Colonic mucosa (tissue), 4 donors: ENCODE measurements around the gene AP3B1. TPM values are rescaled to one million over a fixed set of nuclear protein-coding genes. Genes with fewer than 3 reads are reported as not detected.

Source experiments
- DNase-seq: peaks from one replicate; pipeline ENCODE4 v3.0.0-alpha.2; 2020
- H3K27ac ChIP-seq: fragments of 200-600 bp; one replicate; pipeline ENCODE4 v1.8.0; 2021
- H3K27me3 ChIP-seq: fragments of 200-600 bp; one replicate; pipeline ENCODE4 v1.8.0; 2021
- H3K36me3 ChIP-seq: fragments of 200-600 bp; one replicate; pipeline ENCODE4 v1.8.0; 2021
- H3K4me1 ChIP-seq: fragments of 200-600 bp; one replicate; pipeline ENCODE4 v1.8.0; 2021; ENCODE audit warnings: mild to moderate bottlenecking
- H3K4me3 ChIP-seq: fragments of 200-600 bp; one replicate; pipeline ENCODE4 v1.8.0; 2021
- H3K9ac ChIP-seq, 2 donors: one replicate each; pipeline ENCODE4 v1.7.0; 2013; ENCODE audit warnings: control low read depth in 2 of 2, low read depth in 2 of 2, low read length in 2 of 2
- H3K9me3 ChIP-seq: fragments of 200-600 bp; one replicate; pipeline ENCODE4 v1.8.0; 2021
- CTCF ChIP-seq: fragments of 200-600 bp; IDR thresholded peaks from one replicate; pipeline ENCODE4 v1.8.0; 2022; ENCODE audit warnings: antibody characterized with exemption, mild to moderate bottlenecking
- intact Hi-C: fragments of 100-400 bp; cut with DNase I; formaldehyde crosslinking; loops from one replicate; pipeline ENCODE4 v1.14.1; 2022
- total RNA-seq, 2 donors: library from RNA; stranded (reverse); fragmentation: NEBNext Ultra II Directional in 1 of 2; extraction: Animal tissue kit (Norgen Biotek cat#: 25700) in 1 of 2; gene quantifications; one replicate each; pipeline ENCODE4 v1.2.1, GENCODE V29; 2021
- donor health status: healthy.
- donor health status: DM: no; HTN: no; CAD: no.
- donor health status: DM: no; HTN: no; CAD: no.

AP3B1 gene
- total RNA-seq, 2 donors from 2014 or later: 53.3 to 62.6 TPM

- intact Hi-C loops: loop anchor here (10.0 kb wide), 1 partner anchor 49 kb away; no protein-coding TSS in a partner anchor
- DNase-seq: no peak
- H3K27me3 ChIP-seq: peaks cover 10% of the 10 kb centered on the region
Observed at GRCh38 chr5:77953374-77953773, 341.1 kb downstream of the AP3B1 start.

GRCh38 chr5:77952636-77953212 is 341.8 kb downstream of the AP3B1 start:
- no peaks in the 10 kb centered on the region for H3K36me3 ChIP-seq
- peaks cover 3% of the 10 kb centered on the region for H3K27me3 ChIP-seq
- DNase-seq: no peak
- intact Hi-C loops: loop anchor here (10.0 kb wide), 1 partner anchor 48 kb away; no protein-coding TSS in a partner anchor
- no peaks in the 10 kb centered on the region for H3K4me1 ChIP-seq
- H3K9me3 ChIP-seq: no peaks in the 10 kb centered on the region
- TF ChIP-seq CTCF: no peak
- no peak overlapping the region for H3K27ac ChIP-seq
- no peak overlapping the region for H3K9ac ChIP-seq
- no peak overlapping the region for H3K4me3 ChIP-seq

More at GRCh38 chr5:77953374-77953773, 341.1 kb downstream of the AP3B1 start:
- no peak for TF ChIP-seq CTCF
- no peaks in the 10 kb centered on the region for H3K36me3 ChIP-seq
- no peaks in the 10 kb centered on the region for H3K4me1 ChIP-seq
- no peak overlapping the region for H3K27ac ChIP-seq
- H3K4me3 ChIP-seq: no peak overlapping the region
- no peaks in the 10 kb centered on the region for H3K9me3 ChIP-seq
- no peak overlapping the region for H3K9ac ChIP-seq

Other genes starting within 250 kb of the AP3B1 start
- 10 to 100 TPM; 26.4 to 53.5 TPM for gene SCAMP1, start 65.9 kb upstream of the AP3B1 start, total RNA-seq